GM21447 (cell line): Measurements from ENCODE around the gene BTBD16.

Experiments
- ATAC-seq: cut with Tn5 transposase; IDR thresholded peaks from one replicate; pipeline ENCODE4 v1.9.1; 2021; ENCODE audit not compliant: unreplicated experiment

BTBD16 gene

GRCh38 chr10:122271076-122271475 lies at the start of gene BTBD16:
TSS of gene BTBD16 (plus strand) at chr10:122271296. CDS start at chr10:122275082, 3,786 bp downstream.
- ATAC-seq: no peak

GRCh38 chr10:122221958-122222357 lies 49.1 kb upstream of the BTBD16 start:
- no peak for ATAC-seq

DNA sequence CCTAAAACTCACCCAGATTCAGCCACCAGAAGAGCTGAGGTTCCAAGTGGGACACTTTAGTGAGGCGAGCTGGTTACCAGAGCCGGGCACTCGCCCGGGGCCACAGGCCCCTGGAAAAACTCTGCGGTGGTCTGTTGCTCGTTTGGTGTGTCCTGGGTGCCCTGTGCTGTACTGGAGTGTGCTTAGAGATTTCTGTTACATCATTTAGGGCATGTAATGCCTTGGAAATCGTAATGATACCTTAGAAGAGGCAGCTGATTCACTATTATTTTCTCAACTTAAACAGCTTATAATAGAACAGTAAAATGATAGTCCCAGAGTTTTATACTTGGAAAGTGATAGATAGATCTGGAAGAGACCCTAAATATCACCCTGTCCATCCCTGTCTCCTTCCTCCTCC lies 48.5 kb upstream of the BTBD16 start:
- ATAC-seq: no peak

DNA sequence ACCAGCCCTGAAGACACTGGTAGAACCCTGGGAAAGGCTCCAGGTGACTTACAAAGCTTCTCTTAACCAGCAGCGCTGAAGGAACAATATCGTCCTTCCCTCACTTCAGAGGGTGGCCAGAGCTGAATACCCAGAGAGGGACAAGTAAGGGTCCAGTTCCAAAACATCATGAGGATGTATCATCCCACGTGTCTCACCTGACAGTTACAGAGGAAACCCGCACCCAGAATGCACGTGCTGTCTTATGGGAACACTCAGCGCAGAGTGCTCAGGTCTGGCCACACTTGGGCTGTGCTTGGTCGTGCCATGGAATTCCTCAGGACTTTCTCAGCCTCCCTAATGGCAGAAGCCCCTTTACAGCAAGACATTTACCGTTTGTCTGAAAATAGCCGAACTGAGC lies 46.9 kb upstream of the BTBD16 start:
- ATAC-seq: no peak

DNA sequence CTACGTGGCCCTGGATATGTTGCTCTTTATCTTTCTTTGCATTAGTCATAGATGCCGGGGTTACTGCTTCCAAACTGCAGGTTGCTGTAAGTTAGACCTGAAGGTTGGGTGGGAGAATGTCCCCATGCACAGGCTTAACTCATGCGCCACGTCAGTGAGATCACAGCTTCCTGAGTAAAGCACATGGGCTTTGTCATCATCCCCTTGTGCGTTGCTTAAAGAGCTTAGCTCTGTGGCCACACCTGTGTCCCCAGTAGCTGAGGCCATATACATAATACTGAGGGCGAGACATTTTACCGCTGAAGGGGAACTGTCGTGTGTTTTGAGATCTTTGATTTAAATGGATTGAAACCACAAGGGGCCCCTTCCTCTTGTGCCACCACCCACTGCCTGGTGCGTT lies 45.8 kb upstream of the BTBD16 start:
- no peak for ATAC-seq

- ATAC-seq: no peak
Measured at GRCh38 chr10:122227754-122228153, 43.3 kb upstream of the BTBD16 start.

GRCh38 chr10:122229666-122230065 lies 41.4 kb upstream of the BTBD16 start:
- ATAC-seq: no peak

DNA sequence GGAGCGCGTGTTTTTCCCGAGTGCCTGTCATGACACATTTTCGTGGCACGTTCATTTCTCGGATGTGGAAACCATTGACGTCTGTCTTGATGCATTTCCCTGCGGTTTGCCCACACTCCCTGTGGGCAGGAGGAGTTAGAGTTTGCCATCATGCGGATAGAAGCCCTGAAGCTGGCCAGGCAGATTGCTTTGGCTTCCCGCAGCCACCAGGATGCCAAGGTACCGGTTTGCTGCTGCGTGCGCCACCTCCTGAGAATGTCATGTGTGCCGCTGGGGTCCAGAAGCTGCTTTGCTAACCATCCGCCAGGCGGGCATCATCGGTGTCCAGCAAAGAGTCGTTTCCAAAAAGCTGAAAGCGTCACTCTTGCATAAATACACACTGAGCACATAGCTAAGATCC lies 40.9 kb upstream of the BTBD16 start:
- no peak for ATAC-seq

DNA sequence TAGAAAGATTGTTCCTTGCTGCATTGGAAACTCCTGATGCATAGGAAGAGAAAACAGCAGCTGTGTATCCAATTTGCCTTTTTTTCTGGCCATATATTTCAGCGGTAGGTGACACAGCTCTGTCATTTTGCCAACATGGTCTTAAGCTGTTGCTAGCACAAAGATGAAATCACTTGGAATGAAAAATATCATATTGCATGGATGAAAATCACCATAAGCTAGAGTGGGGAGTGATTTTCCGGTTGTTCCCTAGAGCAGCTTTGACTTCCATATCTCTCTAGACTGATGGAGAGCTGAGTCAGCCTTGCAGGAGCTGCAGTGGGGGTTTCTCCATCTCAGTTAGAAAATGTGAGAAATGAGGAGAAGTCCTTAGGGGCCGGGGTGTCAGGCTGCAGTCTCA lies 38.3 kb upstream of the BTBD16 start:
- ATAC-seq: no peak

GRCh38 chr10:122233857-122234348 lies 37.2 kb upstream of the BTBD16 start:
- no peak for ATAC-seq

DNA sequence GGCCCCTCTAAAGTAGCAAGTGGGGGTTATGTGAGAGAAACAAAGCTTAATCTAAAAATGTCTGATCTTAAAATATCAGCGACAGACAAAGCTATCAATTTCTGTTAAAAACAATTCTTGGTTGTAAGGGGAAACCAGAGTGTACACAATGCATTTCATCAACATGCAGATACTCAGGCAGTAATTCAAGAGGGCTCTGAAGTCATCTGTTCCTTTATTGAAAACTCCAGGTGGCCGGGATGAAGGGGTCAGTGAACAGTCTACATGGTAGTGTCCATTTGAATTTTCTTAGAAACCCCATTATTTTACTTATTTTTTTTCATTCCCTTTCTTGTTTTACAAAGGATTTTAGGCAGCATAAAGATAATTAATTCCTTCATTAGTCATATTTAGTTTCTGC lies 36.7 kb upstream of the BTBD16 start:
- no peak for ATAC-seq

DNA sequence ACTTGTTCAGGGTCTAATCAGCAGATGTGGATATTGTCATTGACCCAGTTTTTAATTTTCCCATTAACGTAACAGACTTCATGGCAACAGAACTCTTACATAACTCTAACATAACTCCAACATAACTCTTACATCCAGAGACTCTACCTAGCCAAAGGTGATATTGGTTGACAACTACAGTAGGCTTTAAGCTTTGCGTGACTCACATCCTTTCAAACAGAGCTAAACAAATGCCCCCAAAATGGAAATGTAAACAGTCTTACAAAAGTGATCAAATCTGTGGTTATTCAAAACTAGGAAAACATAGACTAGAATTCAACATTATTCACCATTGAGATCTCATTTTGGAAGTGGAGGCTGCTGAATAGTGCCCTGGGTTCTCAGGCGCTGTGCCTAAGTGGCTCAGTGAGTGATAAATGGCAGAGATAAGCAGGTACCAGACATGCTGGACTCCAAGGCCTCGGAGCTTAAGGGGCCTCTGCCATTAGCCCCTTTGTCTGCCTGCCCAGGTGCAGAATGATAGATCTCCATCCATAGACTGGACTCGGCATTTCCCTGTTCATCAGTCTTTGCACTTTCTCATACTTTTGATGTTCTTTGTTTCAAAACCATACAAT lies 34.3 kb upstream of the BTBD16 start:
- ATAC-seq: no peak

- no peak for ATAC-seq
Measured at GRCh38 chr10:122237331-122237990, 33.6 kb upstream of the BTBD16 start.

DNA sequence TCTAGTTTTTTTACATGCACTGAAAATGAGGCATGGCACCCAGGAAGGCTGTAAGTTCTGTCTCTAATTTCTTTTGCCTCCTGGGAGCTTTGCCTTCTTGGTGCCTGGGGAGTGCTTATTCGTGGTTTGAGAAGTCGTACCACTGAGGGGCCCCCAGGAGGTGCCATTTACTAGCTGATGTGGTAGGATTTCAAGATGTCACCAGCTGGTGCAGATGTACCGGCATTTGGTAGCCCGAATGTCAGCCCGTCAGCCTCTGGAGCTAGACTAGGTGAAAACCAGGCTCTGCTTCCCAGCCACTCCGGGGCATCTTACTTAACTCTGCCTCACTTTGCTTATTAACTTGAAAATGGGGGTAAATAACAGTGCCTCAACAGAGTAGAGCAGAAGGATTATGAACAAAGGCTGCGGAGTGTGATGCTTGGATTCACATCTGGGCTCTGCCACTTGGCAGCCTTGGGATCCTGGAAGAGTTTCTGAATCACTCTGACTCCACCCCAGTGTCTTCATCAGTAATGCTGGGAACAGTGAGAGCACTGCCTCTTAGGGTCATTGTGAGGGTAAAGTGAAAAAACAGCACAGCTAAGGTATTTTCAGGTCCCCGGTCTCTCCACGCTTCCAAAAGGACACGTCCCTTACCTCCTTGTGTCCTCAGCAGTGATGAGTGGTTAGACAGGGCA lies 31.4 kb upstream of the BTBD16 start:
- no peak for ATAC-seq

- no peak for ATAC-seq
Measured at GRCh38 chr10:122240401-122240800, 30.7 kb upstream of the BTBD16 start.

DNA sequence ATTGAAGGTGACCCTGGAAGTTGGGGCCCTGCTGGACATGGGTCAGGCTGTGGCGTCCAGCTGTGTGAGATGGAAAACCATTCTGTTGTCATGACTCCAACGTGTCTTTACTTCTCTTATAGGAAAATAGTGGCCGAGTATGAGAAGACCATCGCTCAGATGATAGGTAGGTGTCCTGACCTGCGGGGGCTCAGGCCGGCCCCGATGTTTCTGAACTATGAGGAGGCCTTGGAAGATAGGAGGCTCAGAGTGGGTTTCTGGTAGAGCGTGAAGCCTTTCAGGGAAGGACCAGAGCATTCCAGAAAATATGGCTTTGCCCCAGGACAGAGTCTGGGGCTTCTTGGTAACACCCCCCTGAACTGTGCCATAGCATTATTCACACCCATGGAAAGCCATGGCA lies 29.3 kb upstream of the BTBD16 start:
- no peak for ATAC-seq

DNA sequence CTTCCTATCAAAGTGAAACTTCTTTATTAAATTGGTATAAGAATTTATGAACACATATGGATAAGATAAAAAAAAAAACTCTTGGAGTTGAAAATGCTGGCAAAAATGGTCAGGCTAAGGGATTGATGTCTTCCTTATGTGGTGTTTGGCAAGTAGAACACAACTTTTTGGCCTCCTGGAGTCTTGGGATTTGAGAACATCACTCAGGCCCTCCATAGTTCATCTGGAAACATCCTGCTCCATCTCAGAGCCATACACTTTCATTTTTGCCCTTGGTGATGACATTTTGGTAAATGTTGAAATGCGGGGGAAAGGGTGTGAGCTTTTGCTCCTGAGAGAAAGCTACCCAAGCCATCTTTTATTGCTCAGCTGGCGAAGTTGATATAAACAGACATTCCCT lies 27.5 kb upstream of the BTBD16 start:
- ATAC-seq: no peak

GRCh38 chr10:122244001-122244975 lies 26.8 kb upstream of the BTBD16 start:
- no peak for ATAC-seq

DNA sequence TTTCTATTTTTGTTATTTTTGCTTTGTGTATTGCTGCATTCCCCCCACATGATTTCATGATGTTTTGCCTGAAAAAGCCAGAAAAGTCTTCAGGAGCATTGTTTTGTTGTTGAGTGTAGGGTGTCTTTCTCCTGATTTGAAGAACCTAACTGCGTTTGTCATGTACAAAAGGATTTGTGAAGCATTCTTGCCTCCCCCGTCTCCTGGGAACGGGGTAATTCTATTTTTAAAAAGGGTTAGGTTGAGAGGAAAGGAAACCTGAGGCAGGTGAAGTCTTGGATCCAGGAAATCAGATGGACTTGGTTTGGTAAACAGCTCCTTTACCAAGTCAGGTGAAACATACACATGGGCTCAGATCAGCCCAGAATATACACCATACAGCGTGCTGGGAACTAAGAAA lies 26.0 kb upstream of the BTBD16 start:
- ATAC-seq: no peak

GRCh38 chr10:122245897-122246296 lies 25.2 kb upstream of the BTBD16 start:
- ATAC-seq: no peak
